NOMO-1 (cell line): ENCODE measurements around the gene SECISBP2.

Source experiments
- DNase-seq, 2 experiments: peaks; one replicate each; lab custom pipeline; 2025; ENCODE audit not compliant: unreplicated experiment in 2 of 2; lab: John Stamatoyannopoulos, UW

The SECISBP2 gene

GRCh38 chr9:89398621-89399020 lies 80.3 kb downstream of the SECISBP2 start:
- DNase-seq = peak; percentile 3 to 4

- peak; percentile 58 to 79 for DNase-seq
Measured at GRCh38 chr9:89400403-89401116, 82.3 kb downstream of the SECISBP2 start.

GRCh38 chr9:89402695-89403427 lies 84.6 kb downstream of the SECISBP2 start:
- DNase-seq = no peak

- DNase-seq = no peak
Measured at GRCh38 chr9:89404074-89404473, 85.8 kb downstream of the SECISBP2 start.

GRCh38 chr9:89405826-89406225 lies 87.5 kb downstream of the SECISBP2 start:
- DNase-seq = no peak

GRCh38 chr9:89407070-89407469 lies 88.8 kb downstream of the SECISBP2 start:
- DNase-seq = no peak

GRCh38 chr9:89408628-89409101 lies 90.4 kb downstream of the SECISBP2 start:
- DNase-seq = no peak
